Measurements from ENCODE around the gene UTP11. TPM values are rescaled to one million over a fixed set of nuclear protein-coding genes. Genes with fewer than 3 reads are reported as not detected.

The UTP11 gene
- total and polyA plus RNA-seq, 9 donors: 17.4 to 38.5 (median 29.7) TPM

DNA sequence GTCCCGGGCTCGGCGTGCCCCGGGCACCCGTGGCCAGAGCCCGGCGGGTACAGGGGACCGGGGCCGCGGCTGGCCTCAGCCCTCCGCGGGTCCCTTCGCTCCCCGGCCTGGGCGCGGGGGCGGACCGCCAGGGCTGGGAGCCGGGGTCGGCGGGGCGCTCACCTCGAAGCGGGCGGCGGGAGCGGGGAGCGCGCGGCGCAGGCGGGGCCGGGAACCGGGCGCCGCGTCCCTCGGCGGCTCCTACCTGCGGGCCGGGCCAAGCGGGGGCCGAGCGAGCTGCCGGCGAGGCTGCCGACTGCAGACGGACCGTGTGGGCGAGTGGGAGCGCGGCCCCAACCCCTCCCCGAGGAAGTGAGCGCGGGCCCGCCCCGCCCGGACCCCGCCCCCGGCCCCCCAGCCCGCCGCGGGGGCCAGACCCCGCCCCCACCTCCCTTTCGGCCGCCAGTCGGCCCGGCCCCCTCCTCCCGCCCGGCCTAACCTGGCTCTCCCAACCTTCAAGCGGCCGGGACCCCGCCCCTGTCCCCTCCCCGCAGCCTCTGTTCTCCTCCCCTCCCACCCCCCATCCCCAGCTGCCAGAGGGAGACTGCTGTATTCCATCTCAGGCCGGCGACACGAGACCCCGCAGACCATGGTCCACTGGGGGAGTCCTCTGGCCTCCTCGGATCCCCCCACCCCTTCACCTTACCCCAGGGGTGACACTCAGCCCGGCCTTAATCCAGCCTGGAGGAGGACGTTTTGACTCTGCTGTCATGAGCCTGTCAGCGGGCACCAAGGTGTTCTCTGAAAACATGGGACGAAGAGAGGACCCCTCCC, 7.1 kb upstream of the UTP11 start, which contains the start of gene FHL3:
TSS of gene FHL3 (minus strand) at position 320 of the 813 bp plus-strand sequence. CDS start 6,102 bp downstream, outside the sequence.
- peak within 1 kb of the TSS; percentile 64 for H3K4me3 ChIP-seq
- H3K27ac ChIP-seq: peak within 1 kb of the TSS; percentile 44 to 65
- DNase-seq: peak; percentile 67 to 82 (median 71)
- 2 to 19% (median 2%) methylated on average over 8 to 83 of the region's 83 CpGs for WGBS, 3 donors
- intact Hi-C loops (cut with DNase I): no loop called here
- no peaks in the 10 kb centered on the region for H3K9me3 ChIP-seq
- TF ChIP-seq EP300 (IDR thresholded peaks at IDR 0.05) (no peak), POLR2A (IDR thresholded peaks at IDR 0.05) (no peak)
- TF ChIP-seq, protein P1, sequence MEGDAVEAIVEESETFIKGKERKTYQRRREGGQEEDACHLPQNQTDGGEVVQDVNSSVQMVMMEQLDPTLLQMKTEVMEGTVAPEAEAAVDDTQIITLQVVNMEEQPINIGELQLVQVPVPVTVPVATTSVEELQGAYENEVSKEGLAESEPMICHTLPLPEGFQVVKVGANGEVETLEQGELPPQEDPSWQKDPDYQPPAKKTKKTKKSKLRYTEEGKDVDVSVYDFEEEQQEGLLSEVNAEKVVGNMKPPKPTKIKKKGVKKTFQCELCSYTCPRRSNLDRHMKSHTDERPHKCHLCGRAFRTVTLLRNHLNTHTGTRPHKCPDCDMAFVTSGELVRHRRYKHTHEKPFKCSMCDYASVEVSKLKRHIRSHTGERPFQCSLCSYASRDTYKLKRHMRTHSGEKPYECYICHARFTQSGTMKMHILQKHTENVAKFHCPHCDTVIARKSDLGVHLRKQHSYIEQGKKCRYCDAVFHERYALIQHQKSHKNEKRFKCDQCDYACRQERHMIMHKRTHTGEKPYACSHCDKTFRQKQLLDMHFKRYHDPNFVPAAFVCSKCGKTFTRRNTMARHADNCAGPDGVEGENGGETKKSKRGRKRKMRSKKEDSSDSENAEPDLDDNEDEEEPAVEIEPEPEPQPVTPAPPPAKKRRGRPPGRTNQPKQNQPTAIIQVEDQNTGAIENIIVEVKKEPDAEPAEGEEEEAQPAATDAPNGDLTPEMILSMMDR (IDR thresholded peaks at IDR 0.05): no peak
- H3K36me3 ChIP-seq: no peaks in the 10 kb centered on the region
- H3K4me1 ChIP-seq (ENCODE audit: insufficient read depth): peaks cover 14% of the 10 kb centered on the region
- no peaks in the 10 kb centered on the region for H3K27me3 ChIP-seq

GRCh38 chr1:38006008-38006828, 6.3 kb upstream of the UTP11 start:
- intact Hi-C loops (cut with DNase I): no loop called here
- DNase-seq: peak in 1 of 5 donors; percentile 44
- Histone ChIP-seq H3K36me3 (no peaks in the 10 kb centered on the region), H3K27me3 (no peaks in the 10 kb centered on the region), H3K27ac (peak overlapping the region; percentile 13 to 65), H3K4me1 (ENCODE audit: insufficient read depth) (peaks cover 8% of the 10 kb centered on the region), H3K9me3 (no peaks in the 10 kb centered on the region), H3K4me3 (peak overlapping the region; percentile 64)
- no peak for TF ChIP-seq EP300 (IDR thresholded peaks at IDR 0.05)
- TF ChIP-seq, protein P1 (IDR thresholded peaks at IDR 0.05): no peak
- TF ChIP-seq POLR2A (IDR thresholded peaks at IDR 0.05): no peak
- WGBS, 3 donors: 65 to 73% (median 66%) methylated on average over 12 of the region's 12 CpGs

- Histone ChIP-seq H3K36me3 (no peaks in the 10 kb centered on the region), H3K4me3 (no peak overlapping the region), H3K4me1 (ENCODE audit: insufficient read depth) (no peaks in the 10 kb centered on the region), H3K27ac (no peak overlapping the region), H3K9me3 (no peaks in the 10 kb centered on the region), H3K27me3 (no peaks in the 10 kb centered on the region)
- 73 to 79% (median 73%) methylated on average over 8 of the region's 8 CpGs for WGBS, 3 donors
- intact Hi-C loops (cut with DNase I): no loop called here
- peak in 1 of 5 donors; percentile 11 for DNase-seq
- TF ChIP-seq POLR2A (IDR thresholded peaks at IDR 0.05) (no peak), EP300 (IDR thresholded peaks at IDR 0.05) (no peak)
- TF ChIP-seq, protein P1 (IDR thresholded peaks at IDR 0.05): no peak
These were observed 3.3 kb upstream of the UTP11 start for GRCh38 chr1:38009088-38009840.

DNA sequence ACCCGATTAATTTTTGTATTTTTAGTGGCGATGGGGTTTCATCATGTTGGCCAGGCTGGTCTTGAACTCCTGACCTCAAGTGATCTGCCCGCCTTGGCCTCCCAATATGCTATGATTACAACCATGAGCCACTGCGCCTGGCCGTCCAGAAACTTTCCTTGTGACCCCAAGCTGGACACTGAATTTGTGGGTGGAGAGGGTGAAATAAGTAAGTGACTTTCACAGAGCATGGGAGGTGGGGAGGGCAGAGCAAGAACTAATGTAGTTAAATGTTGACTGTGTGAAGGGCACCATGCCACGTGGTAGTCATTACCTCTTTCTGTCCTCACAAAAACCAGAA, 2.7 kb upstream of the UTP11 start:
- TF ChIP-seq EP300 (IDR thresholded peaks at IDR 0.05): no peak
- no peak for TF ChIP-seq POLR2A (IDR thresholded peaks at IDR 0.05)
- TF ChIP-seq, protein P1 (IDR thresholded peaks at IDR 0.05): no peak
- intact Hi-C loops (cut with DNase I): no loop called here
- Histone ChIP-seq H3K4me3 (no peak overlapping the region), H3K9me3 (no peaks in the 10 kb centered on the region), H3K4me1 (ENCODE audit: insufficient read depth) (no peaks in the 10 kb centered on the region), H3K27me3 (no peaks in the 10 kb centered on the region), H3K36me3 (no peaks in the 10 kb centered on the region), H3K27ac (no peak overlapping the region)
- DNase-seq: peak in 1 of 5 donors; percentile 12
- 74 to 91% (median 82%) methylated on average over 6 of the region's 6 CpGs for WGBS, 3 donors
